ENCODE measurements around the gene C2CD4C.

C2CD4C gene

GRCh38 chr19:438416-438958 is 29.5 kb upstream of the C2CD4C start:
- no peak overlapping the region for H3K4me3 ChIP-seq (ENCODE audit: control insufficient read depth, low read depth, low read length)
- no peak for DNase-seq (ENCODE audit: low read depth)
- no peak for TF ChIP-seq CTCF (IDR thresholded peaks at IDR 0.05; ENCODE audit: control insufficient read depth, insufficient read depth, low read depth, low read length, missing control alignments)

GRCh38 chr19:437041-437440 is 28.1 kb upstream of the C2CD4C start:
- no peak overlapping the region for H3K4me3 ChIP-seq (ENCODE audit: control insufficient read depth, low read depth, low read length)
- no peak for DNase-seq (ENCODE audit: low read depth)
- no peak for TF ChIP-seq CTCF (IDR thresholded peaks at IDR 0.05; ENCODE audit: control insufficient read depth, insufficient read depth, low read depth, low read length, missing control alignments)

GRCh38 chr19:436413-436950 is 27.5 kb upstream of the C2CD4C start:
- H3K4me3 ChIP-seq (ENCODE audit: control insufficient read depth, low read depth, low read length): no peak overlapping the region
- no peak for DNase-seq (ENCODE audit: low read depth)
- no peak for TF ChIP-seq CTCF (IDR thresholded peaks at IDR 0.05; ENCODE audit: control insufficient read depth, insufficient read depth, low read depth, low read length, missing control alignments)

DNA sequence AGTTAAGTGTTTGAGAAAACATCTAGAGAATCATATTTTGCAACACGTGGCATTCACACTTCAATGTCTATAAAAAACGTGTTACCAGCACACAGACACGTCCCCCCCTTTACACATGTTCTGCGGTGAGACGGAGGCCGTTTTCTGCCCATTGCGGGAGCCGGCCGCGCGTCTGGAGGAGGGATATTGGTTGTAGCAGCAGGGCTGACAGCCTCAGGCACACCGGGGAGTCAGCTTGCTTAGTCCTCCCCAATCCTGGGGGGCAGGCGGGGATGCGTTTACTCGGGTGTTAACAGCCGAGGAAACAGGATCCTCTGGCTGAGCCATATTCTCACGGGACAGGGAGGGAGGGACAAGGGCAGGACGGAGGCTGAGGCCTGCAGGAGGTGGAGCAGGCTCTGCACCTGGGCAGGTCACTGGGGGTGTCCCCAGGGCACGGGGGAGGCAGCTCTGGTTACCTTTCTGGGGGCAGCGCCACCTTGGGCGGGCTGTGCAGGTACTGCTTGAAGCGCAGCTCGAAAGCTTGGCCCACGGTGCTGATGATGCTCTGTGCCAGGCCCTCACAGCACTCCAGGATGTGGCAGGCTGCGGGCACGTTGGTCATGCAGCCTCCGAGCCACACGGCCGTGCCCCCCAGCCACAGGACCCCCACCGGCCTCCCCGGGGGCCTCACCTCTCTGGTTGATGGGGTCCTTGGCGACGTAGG is 26.9 kb upstream of the C2CD4C start:
- H3K4me3 ChIP-seq (ENCODE audit: control insufficient read depth, low read depth, low read length): no peak overlapping the region
- no peak for DNase-seq (ENCODE audit: low read depth)
- no peak for TF ChIP-seq CTCF (IDR thresholded peaks at IDR 0.05; ENCODE audit: control insufficient read depth, insufficient read depth, low read depth, low read length, missing control alignments)

- DNase-seq (ENCODE audit: low read depth): no peak
- no peak overlapping the region for H3K4me3 ChIP-seq (ENCODE audit: control insufficient read depth, low read depth, low read length)
- no peak for TF ChIP-seq CTCF (IDR thresholded peaks at IDR 0.05; ENCODE audit: control insufficient read depth, insufficient read depth, low read depth, low read length, missing control alignments)
Observed at GRCh38 chr19:435056-435706, 26.2 kb upstream of the C2CD4C start.

- H3K4me3 ChIP-seq (ENCODE audit: control insufficient read depth, low read depth, low read length): no peak overlapping the region
- DNase-seq (ENCODE audit: low read depth): no peak
- no peak for TF ChIP-seq CTCF (IDR thresholded peaks at IDR 0.05; ENCODE audit: control insufficient read depth, insufficient read depth, low read depth, low read length, missing control alignments)
Observed at GRCh38 chr19:434152-434960, 25.4 kb upstream of the C2CD4C start.

Data from AG09309 (cell line).